Measurements from ENCODE around the gene BPIFB4.

GRCh38 chr20:33093582-33093981 lies 14.1 kb downstream of the BPIFB4 start:
- TF ChIP-seq CTCF (IDR thresholded peaks at IDR 0.05; ENCODE audit: extremely low read depth in 1 of 2, insufficient read depth in 1 of 2, low read depth in 1 of 2, low read length in 2 of 2) (no peak), POLR2AphosphoS5 (IDR thresholded peaks at IDR 0.05; ENCODE audit: insufficient read depth, low read depth, low read length) (no peak), EZH2 (IDR thresholded peaks at IDR 0.05; ENCODE audit: borderline replicate concordance, low read depth, low read length, severe bottlenecking) (no peak), GATA2 (IDR thresholded peaks at IDR 0.05; ENCODE audit: insufficient read depth, insufficient read length, low read depth, low read length) (no peak), POLR2A (IDR thresholded peaks at IDR 0.05; ENCODE audit: low read depth, low read length) (no peak), MAX (IDR thresholded peaks at IDR 0.05; ENCODE audit: insufficient read depth, insufficient read length) (no peak), JUN (IDR thresholded peaks at IDR 0.05; ENCODE audit: borderline replicate concordance, insufficient read depth, insufficient read length, low read depth) (no peak)
